CD4-positive, alpha-beta T cell treated with Interleukin-10 for 1 hour (primary cell): ENCODE results near the gene KRT15.

Experiments
- DNase-seq: peaks from one replicate; pipeline ENCODE4 v3.0.0-alpha.2; 2020

KRT15 gene

GRCh38 chr17:41518789-41519449 lies at the start of gene KRT15:
TSS of gene KRT15 (minus strand) at chr17:41518890. CDS start at chr17:41518827, 63 bp downstream.
- no peak for DNase-seq

GRCh38 chr17:41567317-41567716 lies 48.6 kb upstream of the KRT15 start:
- peak; percentile 8 for DNase-seq

- no peak for DNase-seq
These were observed 46.6 kb upstream of the KRT15 start for GRCh38 chr17:41565338-41565737.

GRCh38 chr17:41563607-41564170 lies 45.0 kb upstream of the KRT15 start:
- DNase-seq = no peak

- DNase-seq = no peak
These were observed 42.9 kb upstream of the KRT15 start for GRCh38 chr17:41561554-41561953.

- DNase-seq = no peak
These were observed 40.9 kb upstream of the KRT15 start for GRCh38 chr17:41559548-41559947.

GRCh38 chr17:41556931-41557330 lies 38.2 kb upstream of the KRT15 start:
- no peak for DNase-seq

- no peak for DNase-seq
These were observed 37.6 kb upstream of the KRT15 start for GRCh38 chr17:41556306-41556705.

- DNase-seq = no peak
These were observed 36.6 kb upstream of the KRT15 start for GRCh38 chr17:41555105-41555887.

- DNase-seq = no peak
These were observed 35.4 kb upstream of the KRT15 start for GRCh38 chr17:41553987-41554680.

GRCh38 chr17:41553176-41553575 lies 34.5 kb upstream of the KRT15 start:
- DNase-seq = no peak

- no peak for DNase-seq
These were observed 33.8 kb upstream of the KRT15 start for GRCh38 chr17:41552455-41552854.

- DNase-seq = no peak
These were observed 32.7 kb upstream of the KRT15 start for GRCh38 chr17:41551365-41551764.

GRCh38 chr17:41549596-41550039 lies 30.9 kb upstream of the KRT15 start:
- no peak for DNase-seq

- DNase-seq = peak; percentile 85
These were observed 30.3 kb upstream of the KRT15 start for GRCh38 chr17:41548844-41549595.

- DNase-seq = no peak
These were observed 29.5 kb upstream of the KRT15 start for GRCh38 chr17:41547921-41548843.

- DNase-seq = no peak
These were observed 28.7 kb upstream of the KRT15 start for GRCh38 chr17:41547378-41547841.

- DNase-seq = no peak
These were observed 28.1 kb upstream of the KRT15 start for GRCh38 chr17:41546819-41547218.

GRCh38 chr17:41545829-41546410 lies 27.2 kb upstream of the KRT15 start:
- DNase-seq = no peak

- DNase-seq = no peak
These were observed 26.2 kb upstream of the KRT15 start for GRCh38 chr17:41544935-41545334.

- DNase-seq = no peak
These were observed 25.8 kb upstream of the KRT15 start for GRCh38 chr17:41544491-41544892.
